ENCODE data around the gene ATXN2.

Gene ATXN2

GRCh38 chr12:111448846-111449790 is 150.0 kb downstream of the ATXN2 start:
- DNase-seq (ENCODE audit: low read depth): no peak

- no peak for DNase-seq (ENCODE audit: low read depth)
Measured at GRCh38 chr12:111448266-111448830, 150.8 kb downstream of the ATXN2 start.

- DNase-seq (ENCODE audit: low read depth): no peak
Measured at GRCh38 chr12:111447571-111448265, 151.4 kb downstream of the ATXN2 start.

GRCh38 chr12:111446631-111447570 is 152.2 kb downstream of the ATXN2 start:
- no peak for DNase-seq (ENCODE audit: low read depth)

- DNase-seq (ENCODE audit: low read depth): peak; percentile 48
Measured at GRCh38 chr12:111445726-111446581, 153.2 kb downstream of the ATXN2 start.

GRCh38 chr12:111444925-111445725 is 154.0 kb downstream of the ATXN2 start:
- DNase-seq (ENCODE audit: low read depth): peak; percentile 44

- no peak for DNase-seq (ENCODE audit: low read depth)
Measured at GRCh38 chr12:111444314-111444924, 154.7 kb downstream of the ATXN2 start.

GRCh38 chr12:111443586-111443985 is 155.5 kb downstream of the ATXN2 start:
- DNase-seq (ENCODE audit: low read depth): peak; percentile 58

GRCh38 chr12:111443086-111443485 is 156.0 kb downstream of the ATXN2 start:
- DNase-seq (ENCODE audit: low read depth): no peak

GRCh38 chr12:111442301-111443045 is 156.6 kb downstream of the ATXN2 start:
- no peak for DNase-seq (ENCODE audit: low read depth)

GRCh38 chr12:111441107-111441928 is 157.8 kb downstream of the ATXN2 start:
- DNase-seq (ENCODE audit: low read depth): no peak

GRCh38 chr12:111440631-111441030 is 158.5 kb downstream of the ATXN2 start:
- DNase-seq (ENCODE audit: low read depth): no peak

GRCh38 chr12:111440152-111440551 is 159.0 kb downstream of the ATXN2 start:
- no peak for DNase-seq (ENCODE audit: low read depth)

- DNase-seq (ENCODE audit: low read depth): no peak
Measured at GRCh38 chr12:111439657-111440151, 159.4 kb downstream of the ATXN2 start.

GRCh38 chr12:111438481-111438880 is 160.6 kb downstream of the ATXN2 start:
- DNase-seq (ENCODE audit: low read depth): peak; percentile 70

- DNase-seq (ENCODE audit: low read depth): peak; percentile 89
Measured at GRCh38 chr12:111437816-111438454, 161.2 kb downstream of the ATXN2 start.

- DNase-seq (ENCODE audit: low read depth): no peak
Measured at GRCh38 chr12:111436811-111437210, 162.3 kb downstream of the ATXN2 start.

All from iris pigment epithelial cell (primary cell).